GM23248 (cell line): Measurements from ENCODE around the gene FMN2. TPM values are rescaled to one million over a fixed set of nuclear protein-coding genes. Genes with fewer than 3 reads are reported as not detected.

Source experiments
- DNase-seq: peaks from one replicate; pipeline ENCODE4 v3.0.0-alpha.2; 2015
- H2AFZ ChIP-seq: fragments of 200-600 bp; sonication (generic); 2 replicates; pipeline ENCODE4 v1.6.1; 2016; ENCODE audit warnings: antibody characterized with exemption
- H3F3A ChIP-seq: fragments of 200-600 bp; sonication (generic); 2 replicates; pipeline ENCODE4 v1.6.1; 2016; ENCODE audit warnings: mild to moderate bottlenecking, antibody characterized with exemption, mixed run types; ENCODE audit not compliant: insufficient read depth
- H3K27ac ChIP-seq: fragments of 200-600 bp; sonication (generic); 2 replicates; pipeline ENCODE4 v1.5.1; 2016; ENCODE audit warnings: mild to moderate bottlenecking
- H3K27me3 ChIP-seq: fragments of 200-600 bp; sonication (generic); replicated peaks from 2 replicates; pipeline ENCODE4 v1.6.1; 2016; ENCODE audit warnings: mild to moderate bottlenecking; ENCODE audit not compliant: insufficient read depth
- H3K36me3 ChIP-seq: fragments of 200-600 bp; sonication (generic); 2 replicates; pipeline ENCODE4 v1.6.1; 2016; ENCODE audit warnings: low read depth, mild to moderate bottlenecking
- H3K4me1 ChIP-seq: fragments of 200-600 bp; sonication (generic); 2 replicates; pipeline ENCODE4 v1.6.1; 2016; ENCODE audit warnings: mild to moderate bottlenecking; ENCODE audit not compliant: insufficient read depth
- H3K4me2 ChIP-seq: fragments of 200-600 bp; sonication (generic); one replicate; pipeline ENCODE4 v1.6.1; 2016; ENCODE audit warnings: mild to moderate bottlenecking; ENCODE audit not compliant: unreplicated experiment
- H3K4me3 ChIP-seq: fragments of 200-600 bp; sonication (generic); 2 replicates; pipeline ENCODE4 v1.5.1; 2016; ENCODE audit warnings: mild to moderate bottlenecking
- H3K79me2 ChIP-seq: fragments of 200-600 bp; sonication (generic); 2 replicates; pipeline ENCODE4 v1.6.1; 2016; ENCODE audit warnings: mild to moderate bottlenecking; ENCODE audit not compliant: insufficient read depth
- H3K9ac ChIP-seq: fragments of 200-600 bp; sonication (generic); 2 replicates; pipeline ENCODE4 v1.6.1; 2016; ENCODE audit warnings: mild to moderate bottlenecking
- H3K9me2 ChIP-seq: fragments of 200-600 bp; sonication (generic); 2 replicates; pipeline ENCODE4 v1.6.1; 2016; ENCODE audit warnings: mixed run types, mild to moderate bottlenecking, moderate library complexity; ENCODE audit not compliant: insufficient read depth
- H3K9me3 ChIP-seq: fragments of 200-600 bp; sonication (generic); one replicate; pipeline ENCODE4 v1.6.1; 2017; ENCODE audit warnings: low read depth
- H4K20me1 ChIP-seq: fragments of 200-600 bp; sonication (generic); 2 replicates; pipeline ENCODE4 v1.6.0; 2016; ENCODE audit not compliant: insufficient read depth
- EZH2 ChIP-seq: fragments of 200-600 bp; sonication (generic); IDR thresholded peaks from 2 replicates; pipeline ENCODE4 v1.6.1; 2018; ENCODE audit warnings: antibody characterized with exemption, mild to moderate bottlenecking; ENCODE audit not compliant: insufficient read depth, poor library complexity, severe bottlenecking
- EZH2phosphoT487 ChIP-seq: fragments of 200-600 bp; sonication (generic); IDR thresholded peaks from 2 replicates; pipeline ENCODE4 v1.6.1; 2018; ENCODE audit warnings: antibody characterized with exemption, moderate library complexity, mild to moderate bottlenecking, low read depth; ENCODE audit not compliant: insufficient read depth
- WGBS, 2 experiments: methylation state at CpG; one replicate each; pipeline ENCODE4 v1.1.6; 2015 to 2017; ENCODE audit warnings: low lambda C conversion rate in 2 of 2, low coverage in 1 of 2; ENCODE audit errors: missing lambda C conversion rate in 2 of 2; 5-methylcytosine and 5-hydroxymethylcytosine counted together
- in situ Hi-C: fragments of 300-500 bp; cut with MboI; formaldehyde crosslinking; loops from 2 replicates; pipeline ENCODE4 v1.15.0; 2020
- polyA plus RNA-seq: library from polyadenylated mRNA; unstranded; fragments of >200 nt; fragmentation: Nextera tagmentation; extraction: Ambion mirVana; gene quantifications from 2 replicates; pipeline ENCODE4 v1.2.1, GENCODE V29; 2016
- total RNA-seq: library from RNA; depleted of rRNA; stranded (reverse); fragments of >200 nt; shearing (Covaris generic); gene quantifications from 2 replicates; pipeline ENCODE4 v1.2.3, GENCODE V29; 2014

The FMN2 gene
- total and polyA plus RNA-seq, 2 experiments from 2014 or later = 78.2 to 114 TPM

DNA sequence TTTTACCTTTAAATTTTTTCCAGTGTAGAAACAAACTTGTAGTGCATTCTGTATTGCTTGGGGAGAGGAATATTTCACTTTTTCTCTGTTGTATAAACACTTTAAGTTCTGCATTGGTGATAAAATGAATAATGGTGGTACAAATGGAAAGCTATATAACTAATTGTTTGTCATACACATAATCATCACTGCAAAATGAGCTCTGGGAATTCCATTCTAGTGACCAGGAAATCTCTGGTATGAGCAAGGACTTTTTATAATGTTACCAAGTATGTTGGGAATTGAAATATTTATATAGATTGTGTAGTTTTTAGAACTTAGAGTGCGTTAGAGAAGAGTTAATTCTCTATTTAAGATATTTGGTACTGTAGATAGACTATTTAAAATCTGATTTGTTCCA lies 5.0 kb upstream of the FMN2 start:
- peak overlapping the region; percentile 25; the same call in 1 of the 2 replicates for H2AFZ ChIP-seq
- H3K27ac ChIP-seq = peak overlapping the region; percentile 40
- H3K9ac ChIP-seq = no peak overlapping the region
- H3K4me1 ChIP-seq = peaks cover 26% of the 10 kb centered on the region
- H3K27me3 ChIP-seq = no peaks in the 10 kb centered on the region
- peak; percentile 71 for DNase-seq
- H3K4me2 ChIP-seq = peak overlapping the region; percentile 78
- in situ Hi-C loops = no loop called here
- WGBS, 2 experiments = 14 to 21% methylated on average over 1 of the region's 1 CpG
- H3F3A ChIP-seq = peaks cover 23% of the 10 kb centered on the region
- peak overlapping the region; percentile 39 for H3K4me3 ChIP-seq
- H3K9me3 ChIP-seq = no peaks in the 10 kb centered on the region
- no peaks in the 10 kb centered on the region for H4K20me1 ChIP-seq
- no peaks in the 10 kb centered on the region for H3K36me3 ChIP-seq
- peaks cover 10% of the 10 kb centered on the region for H3K79me2 ChIP-seq
- no peak for TF ChIP-seq EZH2
- TF ChIP-seq EZH2phosphoT487 = no peak
- peaks cover 4% of the 10 kb centered on the region; the same call in 1 of the 2 replicates for H3K9me2 ChIP-seq

DNA sequence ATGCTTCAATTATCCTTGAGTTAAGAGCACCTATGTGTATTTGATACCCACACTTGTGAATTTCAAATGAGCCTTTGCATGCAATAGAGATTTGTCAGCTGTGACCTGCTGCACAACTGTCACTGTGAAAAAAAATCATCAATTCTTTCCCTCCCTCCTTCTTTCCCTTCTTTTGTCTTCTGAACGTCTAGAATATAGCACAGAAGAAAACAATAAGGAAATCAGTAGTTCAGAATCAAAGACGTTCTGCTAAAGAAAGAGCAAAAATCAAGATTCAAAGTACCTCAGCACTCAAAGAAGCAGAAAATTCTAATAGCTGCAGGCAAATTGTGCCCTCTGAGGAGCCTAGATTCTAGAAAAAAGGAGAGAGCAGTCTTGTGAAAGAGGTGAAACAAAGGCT lies 1.7 kb upstream of the FMN2 start:
- H3K9me3 ChIP-seq = no peaks in the 10 kb centered on the region
- H3K36me3 ChIP-seq = 0 out of 2 replicates have a peak, but pooled peaks cover 3% of the 10 kb centered on the region
- no peaks in the 10 kb centered on the region for H4K20me1 ChIP-seq
- no peaks in the 10 kb centered on the region for H3K27me3 ChIP-seq
- H3K9ac ChIP-seq = no peak overlapping the region
- H3K4me2 ChIP-seq = no peak overlapping the region
- H3F3A ChIP-seq = peaks cover 23% of the 10 kb centered on the region
- in situ Hi-C loops = no loop called here
- WGBS, 2 experiments = 68 to 75% methylated on average over 2 of the region's 2 CpGs
- H2AFZ ChIP-seq = no peak overlapping the region
- DNase-seq = no peak
- peaks cover 43% of the 10 kb centered on the region for H3K79me2 ChIP-seq
- H3K9me2 ChIP-seq = no peaks in the 10 kb centered on the region
- H3K4me3 ChIP-seq = no peak overlapping the region
- no peak overlapping the region for H3K27ac ChIP-seq
- H3K4me1 ChIP-seq = peaks cover 38% of the 10 kb centered on the region
- no peak for TF ChIP-seq EZH2phosphoT487
- no peak for TF ChIP-seq EZH2

DNA sequence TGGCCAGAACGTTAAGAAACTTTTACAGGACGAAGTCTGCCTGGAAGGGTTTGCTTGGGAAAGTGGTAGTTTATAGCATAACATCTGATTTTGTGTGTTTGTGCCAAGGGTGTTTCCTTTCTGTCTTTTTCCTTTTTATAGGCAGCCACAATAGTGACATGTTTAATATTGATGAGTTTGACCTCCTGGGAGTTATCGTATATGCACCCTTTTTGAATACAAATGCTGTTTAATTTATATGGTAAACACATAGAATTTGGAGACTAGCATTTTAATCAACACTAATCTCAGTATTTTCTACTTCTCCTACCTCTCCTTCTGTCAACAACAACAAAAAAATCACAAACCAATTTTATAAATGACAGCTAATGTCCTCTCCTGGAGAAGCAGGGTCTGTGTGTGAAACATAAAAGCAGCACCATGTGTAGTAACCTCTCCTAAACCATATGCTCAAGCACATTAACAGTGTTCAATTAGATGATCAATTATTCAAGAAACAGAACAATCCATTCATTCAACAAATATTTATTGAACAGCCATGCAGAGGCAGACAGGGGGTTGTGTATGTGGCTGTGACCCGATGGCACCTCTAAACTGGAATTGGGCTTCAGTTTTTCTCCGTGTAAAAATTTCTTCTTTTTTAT lies 604 bp upstream of the FMN2 start:
- no peak for TF ChIP-seq EZH2
- TF ChIP-seq EZH2phosphoT487 = no peak
- 46 to 51% methylated on average over 5 of the region's 5 CpGs for WGBS, 2 experiments
- Histone ChIP-seq H3K79me2 (peaks cover 54% of the 10 kb centered on the region), H2AFZ (peak overlapping the region; percentile 86), H3K9ac (peak overlapping the region; percentile 75), H3K27ac (no peak overlapping the region), H4K20me1 (no peaks in the 10 kb centered on the region), H3F3A (peaks cover 22% of the 10 kb centered on the region), H3K9me3 (no peaks in the 10 kb centered on the region), H3K4me2 (peak overlapping the region; percentile 84), H3K4me3 (peak overlapping the region; percentile 90), H3K9me2 (no peaks in the 10 kb centered on the region), H3K27me3 (no peaks in the 10 kb centered on the region), H3K36me3 (0 out of 2 replicates have a peak, but pooled peaks cover 3% of the 10 kb centered on the region), H3K4me1 (peaks cover 44% of the 10 kb centered on the region)
- in situ Hi-C loops = no loop called here
- no peak for DNase-seq

DNA sequence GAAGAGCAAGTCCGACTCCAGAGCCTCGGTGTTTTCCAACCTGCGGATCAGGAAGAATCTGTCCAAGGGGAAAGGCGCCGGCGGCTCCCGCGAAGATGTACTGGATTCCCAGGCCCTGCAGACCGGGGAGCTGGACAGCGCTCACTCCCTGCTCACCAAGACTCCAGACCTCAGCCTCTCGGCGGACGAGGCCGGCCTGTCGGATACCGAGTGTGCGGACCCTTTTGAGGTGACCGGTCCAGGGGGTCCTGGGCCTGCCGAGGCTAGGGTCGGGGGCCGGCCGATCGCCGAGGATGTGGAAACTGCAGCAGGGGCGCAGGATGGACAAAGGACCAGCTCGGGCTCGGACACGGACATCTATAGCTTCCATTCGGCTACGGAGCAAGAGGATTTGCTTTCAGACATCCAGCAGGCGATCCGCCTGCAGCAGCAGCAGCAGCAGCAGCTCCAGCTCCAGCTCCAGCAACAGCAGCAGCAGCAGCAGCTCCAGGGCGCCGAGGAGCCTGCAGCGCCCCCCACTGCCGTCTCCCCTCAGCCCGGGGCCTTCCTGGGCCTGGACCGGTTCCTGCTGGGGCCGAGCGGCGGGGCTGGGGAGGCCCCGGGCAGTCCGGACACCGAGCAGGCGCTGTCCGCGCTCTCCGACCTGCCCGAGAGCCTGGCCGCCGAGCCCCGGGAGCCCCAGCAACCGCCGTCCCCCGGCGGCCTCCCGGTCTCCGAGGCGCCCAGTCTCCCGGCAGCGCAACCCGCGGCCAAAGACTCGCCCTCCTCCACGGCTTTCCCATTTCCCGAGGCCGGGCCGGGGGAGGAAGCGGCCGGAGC lies 827 bp downstream of the FMN2 start:
- Histone ChIP-seq H3K79me2 (peaks cover 68% of the 10 kb centered on the region), H3K9me3 (no peaks in the 10 kb centered on the region), H3K27ac (no peak overlapping the region), H3K36me3 (0 out of 2 replicates have a peak, but pooled peaks cover 3% of the 10 kb centered on the region), H3K4me2 (peak overlapping the region; percentile 84), H3K9me2 (no peaks in the 10 kb centered on the region), H3K9ac (peak overlapping the region; percentile 75), H4K20me1 (no peaks in the 10 kb centered on the region), H3K4me3 (peak overlapping the region; percentile 90), H3K4me1 (peaks cover 38% of the 10 kb centered on the region), H3F3A (peaks cover 8% of the 10 kb centered on the region; the same call in 1 of the 2 replicates), H2AFZ (peak overlapping the region; percentile 86), H3K27me3 (no peaks in the 10 kb centered on the region)
- 2% methylated on average over 43 to 57 of the region's 70 CpGs for WGBS, 2 experiments
- peak; percentile 88 for DNase-seq
- TF ChIP-seq EZH2phosphoT487 = no peak
- no peak for TF ChIP-seq EZH2
- in situ Hi-C loops = no loop called here
